Measurements from ENCODE around the gene NAA60.

Gene NAA60

GRCh38 chr16:3431779-3432219 lies 11.7 kb upstream of the NAA60 start:
- TF ChIP-seq CTCF (IDR thresholded peaks at IDR 0.05; ENCODE audit: borderline replicate concordance, insufficient read depth, low read depth, low read length): no peak
- no peak overlapping the region for H3K4me3 ChIP-seq (ENCODE audit: low read depth, low read length)

GRCh38 chr16:3434373-3434772 lies 9.1 kb upstream of the NAA60 start:
- TF ChIP-seq CTCF (IDR thresholded peaks at IDR 0.05; ENCODE audit: borderline replicate concordance, insufficient read depth, low read depth, low read length): no peak
- H3K4me3 ChIP-seq (ENCODE audit: low read depth, low read length): no peak overlapping the region

- no peak for TF ChIP-seq CTCF (IDR thresholded peaks at IDR 0.05; ENCODE audit: borderline replicate concordance, insufficient read depth, low read depth, low read length)
- H3K4me3 ChIP-seq (ENCODE audit: low read depth, low read length): no peak overlapping the region
Observed at GRCh38 chr16:3439637-3440036, 3.8 kb upstream of the NAA60 start.

GRCh38 chr16:3444032-3444388 lies 530 bp downstream of the NAA60 start:
- no peak for TF ChIP-seq CTCF (IDR thresholded peaks at IDR 0.05; ENCODE audit: borderline replicate concordance, insufficient read depth, low read depth, low read length)
- peak overlapping the region; percentile 74 for H3K4me3 ChIP-seq (ENCODE audit: low read depth, low read length)

- TF ChIP-seq CTCF (IDR thresholded peaks at IDR 0.05; ENCODE audit: borderline replicate concordance, insufficient read depth, low read depth, low read length): no peak
Observed at GRCh38 chr16:3454093-3454492, 10.6 kb downstream of the NAA60 start.

GRCh38 chr16:3454631-3455147 lies 11.2 kb downstream of the NAA60 start:
- TF ChIP-seq CTCF (IDR thresholded peaks at IDR 0.05; ENCODE audit: borderline replicate concordance, insufficient read depth, low read depth, low read length): no peak
- no peak overlapping the region for H3K4me3 ChIP-seq (ENCODE audit: low read depth, low read length)

More at GRCh38 chr16:3454093-3454492, 10.6 kb downstream of the NAA60 start:
- H3K4me3 ChIP-seq (ENCODE audit: low read depth, low read length): no peak overlapping the region

- peak overlapping the region; percentile 78 for H3K4me3 ChIP-seq (ENCODE audit: low read depth, low read length)
- peak; percentile 71 for TF ChIP-seq CTCF (IDR thresholded peaks at IDR 0.05; ENCODE audit: borderline replicate concordance, insufficient read depth, low read depth, low read length)
Observed at GRCh38 chr16:3457434-3458252, 14.2 kb downstream of the NAA60 start.

All from GM12875 (cell line).